Measurements from ENCODE around the gene FOXO6.

DNA sequence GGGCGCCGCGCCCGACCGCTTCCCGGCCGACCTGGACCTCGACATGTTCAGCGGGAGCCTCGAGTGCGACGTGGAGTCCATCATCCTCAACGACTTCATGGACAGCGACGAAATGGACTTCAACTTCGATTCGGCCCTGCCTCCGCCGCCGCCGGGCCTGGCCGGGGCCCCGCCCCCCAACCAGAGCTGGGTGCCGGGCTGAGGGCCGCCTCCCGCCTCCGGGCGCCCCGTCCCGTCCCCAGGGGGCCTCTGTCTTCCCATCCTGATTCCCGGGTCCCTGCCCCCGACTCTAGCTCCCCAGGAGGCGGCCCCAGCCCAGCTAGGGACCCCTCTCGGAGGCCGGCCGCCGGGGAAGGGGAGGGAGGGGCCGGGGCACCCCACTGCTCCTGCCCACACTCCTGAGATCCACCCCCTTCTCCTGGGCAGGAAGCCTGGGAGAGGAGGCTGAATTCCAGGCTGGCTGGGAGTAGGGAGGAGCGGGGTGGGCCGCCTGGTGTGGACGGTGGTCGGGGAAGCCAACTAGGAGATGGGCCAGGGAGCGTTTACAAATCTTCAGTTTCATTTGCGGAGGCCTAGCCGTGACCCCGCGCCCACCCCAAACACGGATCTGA lies 21.4 kb downstream of the FOXO6 start:
- TF ChIP-seq, protein P1, sequence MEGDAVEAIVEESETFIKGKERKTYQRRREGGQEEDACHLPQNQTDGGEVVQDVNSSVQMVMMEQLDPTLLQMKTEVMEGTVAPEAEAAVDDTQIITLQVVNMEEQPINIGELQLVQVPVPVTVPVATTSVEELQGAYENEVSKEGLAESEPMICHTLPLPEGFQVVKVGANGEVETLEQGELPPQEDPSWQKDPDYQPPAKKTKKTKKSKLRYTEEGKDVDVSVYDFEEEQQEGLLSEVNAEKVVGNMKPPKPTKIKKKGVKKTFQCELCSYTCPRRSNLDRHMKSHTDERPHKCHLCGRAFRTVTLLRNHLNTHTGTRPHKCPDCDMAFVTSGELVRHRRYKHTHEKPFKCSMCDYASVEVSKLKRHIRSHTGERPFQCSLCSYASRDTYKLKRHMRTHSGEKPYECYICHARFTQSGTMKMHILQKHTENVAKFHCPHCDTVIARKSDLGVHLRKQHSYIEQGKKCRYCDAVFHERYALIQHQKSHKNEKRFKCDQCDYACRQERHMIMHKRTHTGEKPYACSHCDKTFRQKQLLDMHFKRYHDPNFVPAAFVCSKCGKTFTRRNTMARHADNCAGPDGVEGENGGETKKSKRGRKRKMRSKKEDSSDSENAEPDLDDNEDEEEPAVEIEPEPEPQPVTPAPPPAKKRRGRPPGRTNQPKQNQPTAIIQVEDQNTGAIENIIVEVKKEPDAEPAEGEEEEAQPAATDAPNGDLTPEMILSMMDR (IDR thresholded peaks at IDR 0.05): peak in 1 of 4 experiments; percentile 19
- TF ChIP-seq POLR2AphosphoS5 (IDR thresholded peaks at IDR 0.05): no peak

Data from prostate gland (tissue), 2 donors.